Activated CD4-positive, alpha-beta T cell treated with anti-CD3 and anti-CD28 coated beads, Interleukin-10, Interleukin-2, amounts not matched to agents 100 ng/mL and 50 ng/mL, durations not matched to agents 16 hours and 8 hours (primary cell): ENCODE results near the gene PIGT.
"Not testable (repeated sequence)": the region's sequence is repeated elsewhere in the genome, so short reads cannot be mapped to it uniquely, and the experiment has no call there.

Source experiments
- DNase-seq: peaks from one replicate; pipeline ENCODE4 v3.0.0-alpha.2; 2020

The PIGT gene

GRCh38 chr20:45467172-45467571, 51.2 kb downstream of the PIGT start:
- no peak for DNase-seq

DNA sequence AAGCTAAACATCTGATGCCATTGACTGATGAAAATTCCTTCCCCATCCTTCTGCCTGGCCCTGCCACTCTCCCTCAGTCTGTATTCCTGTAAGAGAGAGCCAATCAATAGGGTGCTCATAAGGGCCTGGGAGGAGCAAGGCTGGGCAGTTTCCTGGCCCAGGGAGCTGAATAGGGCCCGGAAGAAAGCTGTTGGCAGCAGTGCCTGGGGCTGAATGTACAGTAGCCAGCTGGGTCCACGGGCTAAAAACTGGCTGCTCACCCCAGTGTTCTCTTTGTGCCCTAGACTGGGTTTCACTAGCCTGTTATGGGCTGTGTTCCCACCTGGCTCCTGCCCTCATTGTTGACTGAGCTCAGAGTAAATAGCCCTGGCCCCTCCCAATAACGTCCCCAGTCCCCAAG, 51.9 kb downstream of the PIGT start:
- DNase-seq = no peak

- DNase-seq = no peak
These were observed 53.7 kb downstream of the PIGT start, which contains the start of gene WFDC2 for GRCh38 chr20:45469336-45470261. WFDC2 (plus strand) TSS chr20:45469753; CDS start chr20:45469782, 29 bp downstream.

DNA sequence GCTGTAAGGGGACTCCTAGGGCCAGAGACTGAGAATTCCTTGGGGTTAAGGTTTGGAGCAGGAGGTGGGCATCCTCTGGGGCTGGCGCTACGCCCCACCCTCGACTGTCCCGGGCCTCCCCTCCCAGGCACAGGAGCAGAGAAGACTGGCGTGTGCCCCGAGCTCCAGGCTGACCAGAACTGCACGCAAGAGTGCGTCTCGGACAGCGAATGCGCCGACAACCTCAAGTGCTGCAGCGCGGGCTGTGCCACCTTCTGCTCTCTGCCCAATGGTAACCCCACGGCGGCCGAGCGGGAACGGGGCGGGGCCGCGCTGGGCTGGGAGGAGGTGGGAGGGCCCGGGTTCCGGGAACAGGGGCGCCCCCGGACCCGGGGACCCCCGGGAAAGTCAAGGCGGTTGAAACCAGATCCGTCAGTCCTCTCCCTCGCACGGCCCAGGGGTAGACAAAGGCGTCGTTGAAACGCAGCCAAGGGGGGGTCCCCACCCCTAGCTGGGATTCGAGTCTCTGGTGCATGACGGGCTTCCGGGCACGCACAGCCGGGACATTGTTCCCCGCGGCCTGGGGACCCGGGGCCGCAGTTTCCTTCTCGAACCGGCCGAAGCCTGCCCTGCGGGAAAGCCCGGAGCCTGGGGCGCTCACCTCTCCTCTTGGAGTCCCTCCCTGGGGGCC, 54.5 kb downstream of the PIGT start:
- no peak for DNase-seq

DNA sequence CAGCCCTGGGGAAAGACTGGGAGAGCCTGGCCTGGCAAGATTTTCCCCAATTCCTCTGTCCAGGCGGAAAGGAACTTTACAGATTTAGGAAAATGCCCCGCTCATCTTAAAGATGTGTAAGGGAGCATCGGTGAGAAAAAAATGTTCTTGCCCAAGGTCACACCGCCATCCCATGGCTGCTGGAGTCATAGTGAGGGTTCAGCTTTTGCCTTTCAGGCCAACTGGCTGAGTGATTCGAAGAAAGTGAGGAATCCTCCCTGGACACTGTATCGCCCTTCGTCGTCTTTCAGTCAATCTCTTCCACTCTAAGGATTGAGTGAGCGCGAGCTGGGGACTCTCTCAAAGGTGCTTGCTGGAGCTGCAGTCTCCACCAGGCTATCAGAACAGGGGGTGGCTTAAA, 55.0 kb downstream of the PIGT start:
- no peak for DNase-seq

GRCh38 chr20:45472286-45472685, 56.3 kb downstream of the PIGT start:
- DNase-seq = not testable (repeated sequence)
